ENCODE results near the gene JPT1. TPM values are rescaled to one million over a fixed set of nuclear protein-coding genes. Genes with fewer than 3 reads are reported as not detected.

The JPT1 gene
- total and polyA plus RNA-seq, 2 donors (not counting 3 experiments of a cell fraction or from before 2014, with no cell fraction given) = 212 to 352 TPM

DNA sequence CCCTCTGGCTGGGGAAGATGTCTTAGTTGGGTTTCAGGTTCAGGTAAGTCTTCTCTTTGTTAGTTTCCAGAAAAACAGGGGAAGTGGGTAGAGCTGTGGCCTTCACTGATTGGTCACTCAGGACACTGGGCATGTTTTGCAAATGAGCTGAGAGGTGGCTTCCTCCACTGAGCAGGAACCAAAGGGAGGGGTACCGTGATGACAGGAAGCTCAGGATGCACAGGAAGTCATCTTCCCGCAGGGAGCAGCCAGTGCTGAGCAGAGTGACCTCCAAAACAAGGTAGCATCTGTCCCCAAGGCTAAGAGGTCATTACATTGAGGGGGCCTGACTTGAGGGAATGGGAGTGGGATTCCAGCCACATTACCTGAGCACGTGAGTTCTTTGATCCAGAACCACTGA lies 28.3 kb downstream of the JPT1 start:
- dilution Hi-C loops (cut with MboI; ENCODE audit: extremely low pct_ligation_motif_present, low sequenced_read_pairs) = no loop called here
- ChIA-PET CTCF (interaction anchor here (1.5 to 6.0 kb wide), 2 partner anchors 10 to 46 kb away, joined by 3 to 88 read pairs; no protein-coding TSS in a partner anchor), POLR2A (interaction anchor here (0.5 kb wide), 1 partner anchor 143 kb away, joined by 3 read pairs; no protein-coding TSS in a partner anchor)
- H3K9me3 ChIP-seq (replicated peaks; ENCODE audit: control insufficient read depth, insufficient read depth, low read length) = no peaks in the 10 kb centered on the region
- H3K36me3 ChIP-seq (ENCODE audit: control insufficient read depth in 2 of 2, extremely low read depth in 1 of 2, insufficient read depth in 2 of 2, low read length in 2 of 2) = peaks cover 2 to 10% of the 10 kb centered on the region in 2 experiments
- H3K9ac ChIP-seq (replicated peaks; ENCODE audit: extremely low read depth, insufficient read depth, low read length) = no peak overlapping the region
- intact Hi-C loops (cut with micrococcal nuclease) = no loop called here
- H3K27me3 ChIP-seq (ENCODE audit: control insufficient read depth in 2 of 2, insufficient read depth in 2 of 2, low read length in 2 of 2) = no peaks in the 10 kb centered on the region
- no TSS peak for BruUV-seq (replicated peaks)
- no peaks in the 10 kb centered on the region for H4K20me1 ChIP-seq (replicated peaks; ENCODE audit: control insufficient read depth, extremely low read depth, insufficient read depth, low read length)
- no peak overlapping the region for H3K4me2 ChIP-seq (ENCODE audit: insufficient read depth, low read length)
- no peak overlapping the region for H2AFZ ChIP-seq (ENCODE audit: low read depth, low read length)
- H3K79me2 ChIP-seq (ENCODE audit: control insufficient read depth, insufficient read depth, low read length) = peaks cover 5% of the 10 kb centered on the region
- FAIRE-seq (no peak), DNase-seq (ENCODE audit: low read depth, low spot score) (no peak)
- H3K9me1 ChIP-seq (replicated peaks; ENCODE audit: control insufficient read depth, extremely low read depth, insufficient read depth, low read length) = no peaks in the 10 kb centered on the region
- H3K27ac ChIP-seq (ENCODE audit: insufficient read depth, low read depth, low read length) = no peak overlapping the region
- peaks cover 23% of the 10 kb centered on the region for H3K4me1 ChIP-seq (ENCODE audit: control insufficient read depth, extremely low read depth, insufficient read depth, low read length)
- no peak overlapping the region for H3K4me3 ChIP-seq (replicated peaks in 1 of 3; ENCODE audit: insufficient read depth in 1 of 3, low read depth in 1 of 3, low read length in 3 of 3)
- no peak for TF ChIP-seq FOS (IDR thresholded peaks at IDR 0.05; ENCODE audit: borderline replicate concordance, insufficient read depth, low read length)
- TF ChIP-seq, protein P1, sequence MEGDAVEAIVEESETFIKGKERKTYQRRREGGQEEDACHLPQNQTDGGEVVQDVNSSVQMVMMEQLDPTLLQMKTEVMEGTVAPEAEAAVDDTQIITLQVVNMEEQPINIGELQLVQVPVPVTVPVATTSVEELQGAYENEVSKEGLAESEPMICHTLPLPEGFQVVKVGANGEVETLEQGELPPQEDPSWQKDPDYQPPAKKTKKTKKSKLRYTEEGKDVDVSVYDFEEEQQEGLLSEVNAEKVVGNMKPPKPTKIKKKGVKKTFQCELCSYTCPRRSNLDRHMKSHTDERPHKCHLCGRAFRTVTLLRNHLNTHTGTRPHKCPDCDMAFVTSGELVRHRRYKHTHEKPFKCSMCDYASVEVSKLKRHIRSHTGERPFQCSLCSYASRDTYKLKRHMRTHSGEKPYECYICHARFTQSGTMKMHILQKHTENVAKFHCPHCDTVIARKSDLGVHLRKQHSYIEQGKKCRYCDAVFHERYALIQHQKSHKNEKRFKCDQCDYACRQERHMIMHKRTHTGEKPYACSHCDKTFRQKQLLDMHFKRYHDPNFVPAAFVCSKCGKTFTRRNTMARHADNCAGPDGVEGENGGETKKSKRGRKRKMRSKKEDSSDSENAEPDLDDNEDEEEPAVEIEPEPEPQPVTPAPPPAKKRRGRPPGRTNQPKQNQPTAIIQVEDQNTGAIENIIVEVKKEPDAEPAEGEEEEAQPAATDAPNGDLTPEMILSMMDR (IDR thresholded peaks at IDR 0.05; ENCODE audit: extremely low read depth in 1 of 2, insufficient read depth in 1 of 2, low read depth in 1 of 2, low read length in 2 of 2) = no peak
- no peak for TF ChIP-seq POLR2A (IDR thresholded peaks at IDR 0.05; ENCODE audit: low read depth, low read length)
- TF ChIP-seq, protein P2, sequence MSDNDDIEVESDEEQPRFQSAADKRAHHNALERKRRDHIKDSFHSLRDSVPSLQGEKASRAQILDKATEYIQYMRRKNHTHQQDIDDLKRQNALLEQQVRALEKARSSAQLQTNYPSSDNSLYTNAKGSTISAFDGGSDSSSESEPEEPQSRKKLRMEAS (IDR thresholded peaks at IDR 0.05; ENCODE audit: insufficient read depth, insufficient read length) = no peak
- TF ChIP-seq EZH2 (IDR thresholded peaks at IDR 0.05; ENCODE audit: borderline replicate concordance, low read depth, low read length, severe bottlenecking) = no peak
- TF ChIP-seq GATA2 (IDR thresholded peaks at IDR 0.05; ENCODE audit: insufficient read depth, insufficient read length, low read depth, low read length) = no peak
- no peak for TF ChIP-seq JUN (IDR thresholded peaks at IDR 0.05; ENCODE audit: borderline replicate concordance, insufficient read depth, insufficient read length, low read depth)
- TF ChIP-seq POLR2AphosphoS5 (IDR thresholded peaks at IDR 0.05; ENCODE audit: insufficient read depth, low read depth, low read length) = no peak
- TF ChIP-seq MYC (IDR thresholded peaks at IDR 0.05; ENCODE audit: low read depth, low read length) = no peak
